Measurements from ENCODE around the gene PINLYP. TPM values are rescaled to one million over a fixed set of nuclear protein-coding genes. Genes with fewer than 3 reads are reported as not detected.

PINLYP gene
- total and polyA plus RNA-seq, 2 experiments from 2014 or later, result 7.8 to 11.1 TPM

DNA sequence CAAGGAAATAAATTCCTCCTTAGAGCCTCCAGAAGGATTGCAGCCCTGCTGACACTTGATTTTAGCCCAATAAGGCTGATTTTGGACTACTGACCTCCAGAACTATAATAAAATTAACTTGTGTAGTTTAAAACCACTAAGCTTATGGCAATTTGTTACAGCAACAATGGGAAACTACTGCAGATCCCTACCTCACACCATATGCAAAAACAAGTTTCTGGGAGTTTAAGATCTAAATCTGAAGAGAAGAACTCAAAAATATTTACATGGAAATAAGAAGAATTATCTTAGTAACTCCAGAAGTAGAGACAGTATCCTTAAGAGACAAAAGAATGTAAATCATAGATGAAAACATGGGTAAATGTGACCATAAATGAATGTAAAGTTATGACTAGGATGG is 36.7 kb upstream of the PINLYP start (continued):
- TF ChIP-seq, protein P1, sequence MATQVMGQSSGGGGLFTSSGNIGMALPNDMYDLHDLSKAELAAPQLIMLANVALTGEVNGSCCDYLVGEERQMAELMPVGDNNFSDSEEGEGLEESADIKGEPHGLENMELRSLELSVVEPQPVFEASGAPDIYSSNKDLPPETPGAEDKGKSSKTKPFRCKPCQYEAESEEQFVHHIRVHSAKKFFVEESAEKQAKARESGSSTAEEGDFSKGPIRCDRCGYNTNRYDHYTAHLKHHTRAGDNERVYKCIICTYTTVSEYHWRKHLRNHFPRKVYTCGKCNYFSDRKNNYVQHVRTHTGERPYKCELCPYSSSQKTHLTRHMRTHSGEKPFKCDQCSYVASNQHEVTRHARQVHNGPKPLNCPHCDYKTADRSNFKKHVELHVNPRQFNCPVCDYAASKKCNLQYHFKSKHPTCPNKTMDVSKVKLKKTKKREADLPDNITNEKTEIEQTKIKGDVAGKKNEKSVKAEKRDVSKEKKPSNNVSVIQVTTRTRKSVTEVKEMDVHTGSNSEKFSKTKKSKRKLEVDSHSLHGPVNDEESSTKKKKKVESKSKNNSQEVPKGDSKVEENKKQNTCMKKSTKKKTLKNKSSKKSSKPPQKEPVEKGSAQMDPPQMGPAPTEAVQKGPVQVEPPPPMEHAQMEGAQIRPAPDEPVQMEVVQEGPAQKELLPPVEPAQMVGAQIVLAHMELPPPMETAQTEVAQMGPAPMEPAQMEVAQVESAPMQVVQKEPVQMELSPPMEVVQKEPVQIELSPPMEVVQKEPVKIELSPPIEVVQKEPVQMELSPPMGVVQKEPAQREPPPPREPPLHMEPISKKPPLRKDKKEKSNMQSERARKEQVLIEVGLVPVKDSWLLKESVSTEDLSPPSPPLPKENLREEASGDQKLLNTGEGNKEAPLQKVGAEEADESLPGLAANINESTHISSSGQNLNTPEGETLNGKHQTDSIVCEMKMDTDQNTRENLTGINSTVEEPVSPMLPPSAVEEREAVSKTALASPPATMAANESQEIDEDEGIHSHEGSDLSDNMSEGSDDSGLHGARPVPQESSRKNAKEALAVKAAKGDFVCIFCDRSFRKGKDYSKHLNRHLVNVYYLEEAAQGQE (IDR thresholded peaks at IDR 0.05; ENCODE audit: unreplicated experiment), result no peak
- TF ChIP-seq ZNF331 (CRISPR knock-in tag; IDR thresholded peaks at IDR 0.05; ENCODE audit: low read depth), result no peak
- TF ChIP-seq, protein P2, sequence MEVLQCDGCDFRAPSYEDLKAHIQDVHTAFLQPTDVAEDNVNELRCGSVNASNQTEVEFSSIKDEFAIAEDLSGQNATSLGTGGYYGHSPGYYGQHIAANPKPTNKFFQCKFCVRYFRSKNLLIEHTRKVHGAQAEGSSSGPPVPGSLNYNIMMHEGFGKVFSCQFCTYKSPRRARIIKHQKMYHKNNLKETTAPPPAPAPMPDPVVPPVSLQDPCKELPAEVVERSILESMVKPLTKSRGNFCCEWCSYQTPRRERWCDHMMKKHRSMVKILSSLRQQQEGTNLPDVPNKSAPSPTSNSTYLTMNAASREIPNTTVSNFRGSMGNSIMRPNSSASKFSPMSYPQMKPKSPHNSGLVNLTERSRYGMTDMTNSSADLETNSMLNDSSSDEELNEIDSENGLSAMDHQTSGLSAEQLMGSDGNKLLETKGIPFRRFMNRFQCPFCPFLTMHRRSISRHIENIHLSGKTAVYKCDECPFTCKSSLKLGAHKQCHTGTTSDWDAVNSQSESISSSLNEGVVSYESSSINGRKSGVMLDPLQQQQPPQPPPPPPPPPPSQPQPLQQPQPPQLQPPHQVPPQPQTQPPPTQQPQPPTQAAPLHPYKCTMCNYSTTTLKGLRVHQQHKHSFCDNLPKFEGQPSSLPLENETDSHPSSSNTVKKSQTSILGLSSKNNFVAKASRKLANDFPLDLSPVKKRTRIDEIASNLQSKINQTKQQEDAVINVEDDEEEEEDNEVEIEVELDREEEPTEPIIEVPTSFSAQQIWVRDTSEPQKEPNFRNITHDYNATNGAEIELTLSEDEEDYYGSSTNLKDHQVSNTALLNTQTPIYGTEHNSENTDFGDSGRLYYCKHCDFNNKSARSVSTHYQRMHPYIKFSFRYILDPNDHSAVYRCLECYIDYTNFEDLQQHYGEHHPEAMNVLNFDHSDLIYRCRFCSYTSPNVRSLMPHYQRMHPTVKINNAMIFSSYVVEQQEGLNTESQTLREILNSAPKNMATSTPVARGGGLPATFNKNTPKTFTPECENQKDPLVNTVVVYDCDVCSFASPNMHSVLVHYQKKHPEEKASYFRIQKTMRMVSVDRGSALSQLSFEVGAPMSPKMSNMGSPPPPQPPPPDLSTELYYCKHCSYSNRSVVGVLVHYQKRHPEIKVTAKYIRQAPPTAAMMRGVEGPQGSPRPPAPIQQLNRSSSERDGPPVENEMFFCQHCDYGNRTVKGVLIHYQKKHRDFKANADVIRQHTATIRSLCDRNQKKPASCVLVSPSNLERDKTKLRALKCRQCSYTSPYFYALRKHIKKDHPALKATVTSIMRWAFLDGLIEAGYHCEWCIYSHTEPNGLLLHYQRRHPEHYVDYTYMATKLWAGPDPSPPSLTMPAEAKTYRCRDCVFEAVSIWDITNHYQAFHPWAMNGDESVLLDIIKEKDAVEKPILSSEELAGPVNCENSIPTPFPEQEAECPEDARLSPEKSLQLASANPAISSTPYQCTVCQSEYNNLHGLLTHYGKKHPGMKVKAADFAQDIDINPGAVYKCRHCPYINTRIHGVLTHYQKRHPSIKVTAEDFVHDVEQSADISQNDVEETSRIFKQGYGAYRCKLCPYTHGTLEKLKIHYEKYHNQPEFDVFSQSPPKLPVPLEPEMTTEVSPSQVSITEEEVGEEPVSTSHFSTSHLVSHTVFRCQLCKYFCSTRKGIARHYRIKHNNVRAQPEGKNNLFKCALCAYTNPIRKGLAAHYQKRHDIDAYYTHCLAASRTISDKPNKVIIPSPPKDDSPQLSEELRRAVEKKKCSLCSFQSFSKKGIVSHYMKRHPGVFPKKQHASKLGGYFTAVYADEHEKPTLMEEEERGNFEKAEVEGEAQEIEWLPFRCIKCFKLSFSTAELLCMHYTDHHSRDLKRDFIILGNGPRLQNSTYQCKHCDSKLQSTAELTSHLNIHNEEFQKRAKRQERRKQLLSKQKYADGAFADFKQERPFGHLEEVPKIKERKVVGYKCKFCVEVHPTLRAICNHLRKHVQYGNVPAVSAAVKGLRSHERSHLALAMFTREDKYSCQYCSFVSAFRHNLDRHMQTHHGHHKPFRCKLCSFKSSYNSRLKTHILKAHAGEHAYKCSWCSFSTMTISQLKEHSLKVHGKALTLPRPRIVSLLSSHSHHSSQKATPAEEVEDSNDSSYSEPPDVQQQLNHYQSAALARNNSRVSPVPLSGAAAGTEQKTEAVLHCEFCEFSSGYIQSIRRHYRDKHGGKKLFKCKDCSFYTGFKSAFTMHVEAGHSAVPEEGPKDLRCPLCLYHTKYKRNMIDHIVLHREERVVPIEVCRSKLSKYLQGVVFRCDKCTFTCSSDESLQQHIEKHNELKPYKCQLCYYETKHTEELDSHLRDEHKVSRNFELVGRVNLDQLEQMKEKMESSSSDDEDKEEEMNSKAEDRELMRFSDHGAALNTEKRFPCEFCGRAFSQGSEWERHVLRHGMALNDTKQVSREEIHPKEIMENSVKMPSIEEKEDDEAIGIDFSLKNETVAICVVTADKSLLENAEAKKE (CRISPR knock-in tag; IDR thresholded peaks at IDR 0.05), result no peak
- TF ChIP-seq, protein P3, sequence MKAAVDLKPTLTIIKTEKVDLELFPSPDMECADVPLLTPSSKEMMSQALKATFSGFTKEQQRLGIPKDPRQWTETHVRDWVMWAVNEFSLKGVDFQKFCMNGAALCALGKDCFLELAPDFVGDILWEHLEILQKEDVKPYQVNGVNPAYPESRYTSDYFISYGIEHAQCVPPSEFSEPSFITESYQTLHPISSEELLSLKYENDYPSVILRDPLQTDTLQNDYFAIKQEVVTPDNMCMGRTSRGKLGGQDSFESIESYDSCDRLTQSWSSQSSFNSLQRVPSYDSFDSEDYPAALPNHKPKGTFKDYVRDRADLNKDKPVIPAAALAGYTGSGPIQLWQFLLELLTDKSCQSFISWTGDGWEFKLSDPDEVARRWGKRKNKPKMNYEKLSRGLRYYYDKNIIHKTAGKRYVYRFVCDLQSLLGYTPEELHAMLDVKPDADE (IDR thresholded peaks at IDR 0.05), result no peak
- TF ChIP-seq POLR2AphosphoS5 (IDR thresholded peaks at IDR 0.05; ENCODE audit: low read depth), result no peak

All from GM23338 (cell line).